ENCODE data around the gene UXS1.
"Not testable (repeated sequence)": the region's sequence is repeated elsewhere in the genome, so short reads cannot be mapped to it uniquely, and the experiment has no call there.

The UXS1 gene

DNA sequence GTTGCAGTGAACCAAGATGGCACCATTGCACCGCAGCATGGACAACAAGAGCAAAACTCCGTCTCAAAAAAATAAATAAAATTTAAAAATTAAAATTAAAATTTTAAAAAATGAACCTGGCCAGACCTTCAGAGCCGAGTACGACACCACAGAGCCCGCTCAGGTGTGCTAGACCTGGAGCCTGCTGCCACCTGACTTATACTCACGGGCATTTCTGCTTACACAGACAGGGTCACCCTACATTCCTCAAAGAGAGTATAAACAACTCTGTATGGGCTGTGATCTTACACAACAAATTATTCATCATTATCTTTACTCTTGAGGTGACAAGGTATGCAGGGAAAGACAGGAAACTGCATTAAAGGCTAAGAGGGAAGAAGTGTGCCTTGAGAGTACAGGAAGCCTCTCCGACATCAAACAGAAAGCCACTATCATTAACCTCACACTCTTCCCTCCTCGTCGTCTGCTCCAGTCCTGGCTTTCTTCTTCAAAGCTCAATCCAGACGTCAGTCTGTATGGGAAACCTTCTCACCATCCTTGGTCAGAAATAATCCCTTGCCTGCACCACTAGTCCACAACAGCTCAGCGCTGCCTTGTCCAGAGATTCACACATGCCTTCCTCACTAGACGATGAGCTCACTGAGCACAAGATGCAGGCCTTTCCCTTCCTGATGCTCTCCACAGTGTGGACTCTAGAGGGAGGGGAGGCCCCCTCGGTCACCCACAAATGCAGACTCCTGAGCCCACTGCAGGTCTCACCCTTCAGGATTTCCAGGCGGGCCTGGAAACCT lies 56.2 kb downstream of the UXS1 start:
- TF ChIP-seq, protein P1, sequence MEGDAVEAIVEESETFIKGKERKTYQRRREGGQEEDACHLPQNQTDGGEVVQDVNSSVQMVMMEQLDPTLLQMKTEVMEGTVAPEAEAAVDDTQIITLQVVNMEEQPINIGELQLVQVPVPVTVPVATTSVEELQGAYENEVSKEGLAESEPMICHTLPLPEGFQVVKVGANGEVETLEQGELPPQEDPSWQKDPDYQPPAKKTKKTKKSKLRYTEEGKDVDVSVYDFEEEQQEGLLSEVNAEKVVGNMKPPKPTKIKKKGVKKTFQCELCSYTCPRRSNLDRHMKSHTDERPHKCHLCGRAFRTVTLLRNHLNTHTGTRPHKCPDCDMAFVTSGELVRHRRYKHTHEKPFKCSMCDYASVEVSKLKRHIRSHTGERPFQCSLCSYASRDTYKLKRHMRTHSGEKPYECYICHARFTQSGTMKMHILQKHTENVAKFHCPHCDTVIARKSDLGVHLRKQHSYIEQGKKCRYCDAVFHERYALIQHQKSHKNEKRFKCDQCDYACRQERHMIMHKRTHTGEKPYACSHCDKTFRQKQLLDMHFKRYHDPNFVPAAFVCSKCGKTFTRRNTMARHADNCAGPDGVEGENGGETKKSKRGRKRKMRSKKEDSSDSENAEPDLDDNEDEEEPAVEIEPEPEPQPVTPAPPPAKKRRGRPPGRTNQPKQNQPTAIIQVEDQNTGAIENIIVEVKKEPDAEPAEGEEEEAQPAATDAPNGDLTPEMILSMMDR (IDR thresholded peaks at IDR 0.05; ENCODE audit: low read depth, low read length, missing control alignments), result no peak
- DNase-seq (ENCODE audit: low read depth), result no peak
- H3K4me3 ChIP-seq (ENCODE audit: low read depth, low read length), result no peak overlapping the region

- DNase-seq (ENCODE audit: low read depth); H3K4me3 ChIP-seq (ENCODE audit: low read depth, low read length): not testable (repeated sequence)
Observed at GRCh38 chr2:106131192-106131591, 62.9 kb downstream of the UXS1 start.

- TF ChIP-seq, protein P1 (IDR thresholded peaks at IDR 0.05; ENCODE audit: low read depth, low read length, missing control alignments), result no peak
- DNase-seq (ENCODE audit: low read depth), result no peak
- H3K4me3 ChIP-seq (ENCODE audit: low read depth, low read length), result no peak overlapping the region
Observed at GRCh38 chr2:106130251-106130998, 63.7 kb downstream of the UXS1 start.

- DNase-seq (ENCODE audit: low read depth), result no peak
- no peak overlapping the region for H3K4me3 ChIP-seq (ENCODE audit: low read depth, low read length)
- TF ChIP-seq, protein P1 (IDR thresholded peaks at IDR 0.05; ENCODE audit: low read depth, low read length, missing control alignments), result no peak
Observed at GRCh38 chr2:106129592-106129991, 64.5 kb downstream of the UXS1 start.

- no peak overlapping the region for H3K4me3 ChIP-seq (ENCODE audit: low read depth, low read length)
- no peak for DNase-seq (ENCODE audit: low read depth)
- TF ChIP-seq, protein P1 (IDR thresholded peaks at IDR 0.05; ENCODE audit: low read depth, low read length, missing control alignments), result no peak
Observed at GRCh38 chr2:106129150-106129549, 65.0 kb downstream of the UXS1 start.

- no peak overlapping the region for H3K4me3 ChIP-seq (ENCODE audit: low read depth, low read length)
- TF ChIP-seq, protein P1 (IDR thresholded peaks at IDR 0.05; ENCODE audit: low read depth, low read length, missing control alignments), result no peak
- DNase-seq (ENCODE audit: low read depth), result no peak
Observed at GRCh38 chr2:106127776-106128268, 66.3 kb downstream of the UXS1 start.

- no peak for DNase-seq (ENCODE audit: low read depth)
- H3K4me3 ChIP-seq (ENCODE audit: low read depth, low read length), result no peak overlapping the region
- TF ChIP-seq, protein P1 (IDR thresholded peaks at IDR 0.05; ENCODE audit: low read depth, low read length, missing control alignments), result no peak
Observed at GRCh38 chr2:106127282-106127771, 66.8 kb downstream of the UXS1 start.

Data from GM12864 (cell line).